B cell (primary cell): Measurements from ENCODE around the gene SLC37A2.

Experiments
- EZH2 ChIP-seq: IDR thresholded peaks from 2 replicates; pipeline ENCODE4 v1.6.1; 2012; ENCODE audit warnings: borderline replicate concordance, low read depth, mild to moderate bottlenecking, moderate library complexity, low read length; ENCODE audit not compliant: insufficient read depth, poor library complexity, severe bottlenecking
- TF ChIP-seq, protein P1 (sequence below): fragments of 200-600 bp; IDR thresholded peaks from one replicate; pipeline ENCODE4 v1.8.0; 2022; ENCODE audit warnings: antibody characterized with exemption, mild to moderate bottlenecking

DNA sequence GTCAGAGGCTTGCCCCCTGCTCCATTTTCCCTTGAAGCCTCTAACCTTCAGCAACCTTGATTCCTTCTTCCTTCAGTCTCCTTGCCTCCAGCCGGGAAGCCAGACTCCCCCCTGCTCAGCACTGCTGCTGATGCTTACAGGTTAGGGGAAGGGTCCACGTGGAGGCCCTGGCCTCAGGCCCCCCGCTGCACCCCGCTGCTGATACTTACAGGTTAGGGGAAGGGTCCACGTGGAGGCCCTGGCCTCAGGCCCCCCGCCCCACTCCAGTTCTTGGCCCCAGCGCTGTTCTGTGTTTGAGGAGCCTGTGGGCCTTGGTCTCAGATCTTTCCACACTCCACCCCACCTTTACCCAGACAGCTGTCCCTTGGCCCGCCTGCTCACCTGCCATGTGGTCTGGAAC is 75.9 kb downstream of the SLC37A2 start:
- TF ChIP-seq, protein P1, sequence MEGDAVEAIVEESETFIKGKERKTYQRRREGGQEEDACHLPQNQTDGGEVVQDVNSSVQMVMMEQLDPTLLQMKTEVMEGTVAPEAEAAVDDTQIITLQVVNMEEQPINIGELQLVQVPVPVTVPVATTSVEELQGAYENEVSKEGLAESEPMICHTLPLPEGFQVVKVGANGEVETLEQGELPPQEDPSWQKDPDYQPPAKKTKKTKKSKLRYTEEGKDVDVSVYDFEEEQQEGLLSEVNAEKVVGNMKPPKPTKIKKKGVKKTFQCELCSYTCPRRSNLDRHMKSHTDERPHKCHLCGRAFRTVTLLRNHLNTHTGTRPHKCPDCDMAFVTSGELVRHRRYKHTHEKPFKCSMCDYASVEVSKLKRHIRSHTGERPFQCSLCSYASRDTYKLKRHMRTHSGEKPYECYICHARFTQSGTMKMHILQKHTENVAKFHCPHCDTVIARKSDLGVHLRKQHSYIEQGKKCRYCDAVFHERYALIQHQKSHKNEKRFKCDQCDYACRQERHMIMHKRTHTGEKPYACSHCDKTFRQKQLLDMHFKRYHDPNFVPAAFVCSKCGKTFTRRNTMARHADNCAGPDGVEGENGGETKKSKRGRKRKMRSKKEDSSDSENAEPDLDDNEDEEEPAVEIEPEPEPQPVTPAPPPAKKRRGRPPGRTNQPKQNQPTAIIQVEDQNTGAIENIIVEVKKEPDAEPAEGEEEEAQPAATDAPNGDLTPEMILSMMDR = no peak
- no peak for TF ChIP-seq EZH2
